Fibroblast of skin of left quadriceps (primary cell): Measurements from ENCODE around the gene RECQL5.

Experiments
- DNase-seq, 2 experiments: peaks; one replicate each; pipeline ENCODE4 v3.0.0-alpha.2; 2013; ENCODE audit warnings: low read depth in 2 of 2

RECQL5 gene

GRCh38 chr17:75633486-75634375 is 33.2 kb downstream of the RECQL5 start:
- peak; percentile 61 to 67 for DNase-seq

GRCh38 chr17:75632863-75633485 is 34.0 kb downstream of the RECQL5 start, which contains the start of gene SMIM5:
TSS of gene SMIM5 (plus strand) at chr17:75633434. CDS start at chr17:75640202, 6,768 bp downstream.
- peak; percentile 32 to 38 for DNase-seq

- DNase-seq: no peak
These were observed 34.5 kb downstream of the RECQL5 start for GRCh38 chr17:75632428-75632827.

- DNase-seq: no peak
These were observed 35.6 kb downstream of the RECQL5 start for GRCh38 chr17:75631353-75631752.

- DNase-seq: no peak
These were observed 36.7 kb downstream of the RECQL5 start for GRCh38 chr17:75630071-75630917.

GRCh38 chr17:75629157-75629556 is 37.8 kb downstream of the RECQL5 start:
- DNase-seq: no peak

GRCh38 chr17:75628425-75628824 is 38.5 kb downstream of the RECQL5 start:
- DNase-seq: no peak

GRCh38 chr17:75627094-75627493 is 39.9 kb downstream of the RECQL5 start:
- DNase-seq: no peak

- no peak for DNase-seq
These were observed 40.4 kb downstream of the RECQL5 start for GRCh38 chr17:75626496-75627038.

GRCh38 chr17:75625813-75626486 is 41.0 kb downstream of the RECQL5 start:
- DNase-seq: no peak

- no peak for DNase-seq
These were observed 42.1 kb downstream of the RECQL5 start for GRCh38 chr17:75624714-75625345.

- DNase-seq: no peak
These were observed 42.9 kb downstream of the RECQL5 start for GRCh38 chr17:75624021-75624420.

- DNase-seq: no peak
These were observed 43.6 kb downstream of the RECQL5 start for GRCh38 chr17:75623386-75623785.

GRCh38 chr17:75622771-75623273 is 44.1 kb downstream of the RECQL5 start:
- DNase-seq: no peak

GRCh38 chr17:75622076-75622475 is 44.9 kb downstream of the RECQL5 start:
- no peak for DNase-seq

GRCh38 chr17:75621489-75621888 is 45.5 kb downstream of the RECQL5 start:
- DNase-seq: no peak

GRCh38 chr17:75619506-75620431 is 47.2 kb downstream of the RECQL5 start:
- no peak for DNase-seq

- no peak for DNase-seq
These were observed 49.3 kb downstream of the RECQL5 start for GRCh38 chr17:75617675-75618074.

GRCh38 chr17:75617218-75617617 is 49.7 kb downstream of the RECQL5 start:
- DNase-seq: no peak
